Measurements from ENCODE around the gene GALNT15. TPM values are rescaled to one million over a fixed set of nuclear protein-coding genes. Genes with fewer than 3 reads are reported as not detected.

The GALNT15 gene
- total and polyA plus RNA-seq, 2 of the 4 experiments (the other 2 are of a cell fraction) = 12.8 to 19.7 TPM

GRCh38 chr3:16178628-16178988 lies 4.1 kb downstream of the GALNT15 start:
- H3K4me1 ChIP-seq (ENCODE audit: control insufficient read depth, insufficient read depth, low read length) = peaks cover 50% of the 10 kb centered on the region
- peak overlapping the region; percentile 56; the same call in 1 of the 2 replicates for H3K56ac ChIP-seq (ENCODE audit: extremely low read depth, insufficient read depth, low read length)
- peaks cover 60% of the 10 kb centered on the region for H3K9me1 ChIP-seq (ENCODE audit: insufficient read depth, low read length)
- ATAC-seq (ENCODE audit: low read depth) (no peak), DNase-seq (no peak)
- peak overlapping the region; percentile 95 for H2BK5ac ChIP-seq (ENCODE audit: low read depth, low read length, poor library complexity, severe bottlenecking)
- no TSS peak for BruUV-seq (replicated peaks)
- TF ChIP-seq CEBPB (IDR thresholded peaks at IDR 0.05; ENCODE audit: low read depth, low read length) (no peak), SMC3 (IDR thresholded peaks at IDR 0.05; ENCODE audit: low read depth, low read length) (no peak), CTCF (conservative IDR thresholded peaks at IDR 0.05; ENCODE audit: low read depth, low read length) (no peak), ELK1 (IDR thresholded peaks at IDR 0.05; ENCODE audit: borderline replicate concordance, low read depth, low read length) (no peak), POLR2A (IDR thresholded peaks at IDR 0.05; ENCODE audit: low read depth, low read length) (peak; percentile 9; the same call in 1 of the 2 replicates), MAFK (IDR thresholded peaks at IDR 0.05; ENCODE audit: low read depth, low read length) (no peak)
- peak overlapping the region; percentile 15; the same call in 1 of the 2 replicates for H3K4me2 ChIP-seq (ENCODE audit: low read depth, low read length)
- no peaks in the 10 kb centered on the region for H4K20me1 ChIP-seq (ENCODE audit: insufficient read depth, low read length)
- H4K5ac ChIP-seq (ENCODE audit: low read depth, low read length) = peak overlapping the region; percentile 28
- peak overlapping the region; percentile 91 for H3K4ac ChIP-seq (ENCODE audit: low read depth, low read length)
- peak overlapping the region; percentile 54 to 90; a peak in 3 of 4 replicates for H4K8ac ChIP-seq (ENCODE audit: low read depth in 2 of 2, low read length in 2 of 2)
- peaks cover 28 to 75% of the 10 kb centered on the region in 2 experiments for H3K79me1 ChIP-seq (ENCODE audit: low read depth in 1 of 2, low read length in 2 of 2)
- H3K9ac ChIP-seq (ENCODE audit: low read depth, low read length) = peak overlapping the region; percentile 31
- H3K4me3 ChIP-seq (ENCODE audit: insufficient read depth, low read depth, low read length) = no peak overlapping the region; the same call in 1 of the 2 replicates
- H3K9me3 ChIP-seq (ENCODE audit: control insufficient read depth, insufficient read depth, low read length) = no peaks in the 10 kb centered on the region
- H3K27me3 ChIP-seq (ENCODE audit: control insufficient read depth, insufficient read depth, low read length) = no peaks in the 10 kb centered on the region
- peak overlapping the region; percentile 40 for H3K27ac ChIP-seq (ENCODE audit: insufficient read depth, low read length)
- peak overlapping the region; percentile 99 for H4K91ac ChIP-seq (ENCODE audit: insufficient read depth, low read depth, low read length)
- POLR2A ChIA-PET (ENCODE audit: unreplicated experiment) = interaction anchor here (1.0 kb wide), 1 partner anchor 89 kb away, joined by 3 read pairs; no protein-coding TSS in a partner anchor
- peak overlapping the region; percentile 72 for H2AK5ac ChIP-seq (ENCODE audit: low read depth, low read length)
- peak overlapping the region; percentile 92 for H2BK120ac ChIP-seq (ENCODE audit: low read depth, low read length)
- dilution Hi-C loops (cut with HindIII; ENCODE audit: low sequenced_read_pairs, unreplicated experiment) = no loop called here
- peaks cover 16% of the 10 kb centered on the region for H3K36me3 ChIP-seq (ENCODE audit: control insufficient read depth, insufficient read depth, low read length)
- peak overlapping the region; percentile 5 for H3K18ac ChIP-seq (ENCODE audit: low read depth, low read length)
- peak overlapping the region; percentile 52; the same call in 2 of the 3 replicates for H2BK15ac ChIP-seq (ENCODE audit: low read depth, low read length)
- H3K14ac ChIP-seq (replicated peaks; ENCODE audit: low read depth, low read length) = peak overlapping the region; percentile 94
- in situ Hi-C loops (cut with MboI; ENCODE audit: low sequenced_read_pairs) = no loop called here
- peak overlapping the region; percentile 96 for H2BK20ac ChIP-seq (ENCODE audit: low read depth, low read length)
- CTCF ChIA-PET = interaction anchor here (0.7 to 2.2 kb wide), 13 partner anchors 11 to 365 kb away, joined by 3 to 21 read pairs (median 4); no protein-coding TSS in a partner anchor
- peak overlapping the region; percentile 20; the same call in 1 of the 2 replicates for H3K23ac ChIP-seq (ENCODE audit: low read depth, low read length)
- WGBS, 2 experiments (ENCODE audit: extremely low coverage in 2 of 2, insufficient read length in 1 of 2) = 83% methylated on average over 1 of the region's 9 CpGs; no CpG with 5 or more reads in 1 of the 2 experiments
- intact Hi-C loops (cut with micrococcal nuclease) = loop anchor here (1.0 to 2.0 kb wide), 6 partner anchors 69 to 363 kb away; no protein-coding TSS in a partner anchor
- peak overlapping the region; percentile 48 for H2AK9ac ChIP-seq (replicated peaks; ENCODE audit: low read depth, low read length, poor library complexity)
- H2AFZ ChIP-seq (replicated peaks; ENCODE audit: low read length, poor library complexity) = peak overlapping the region; percentile 79
